ENCODE data around the gene CEP57L1.

DNA sequence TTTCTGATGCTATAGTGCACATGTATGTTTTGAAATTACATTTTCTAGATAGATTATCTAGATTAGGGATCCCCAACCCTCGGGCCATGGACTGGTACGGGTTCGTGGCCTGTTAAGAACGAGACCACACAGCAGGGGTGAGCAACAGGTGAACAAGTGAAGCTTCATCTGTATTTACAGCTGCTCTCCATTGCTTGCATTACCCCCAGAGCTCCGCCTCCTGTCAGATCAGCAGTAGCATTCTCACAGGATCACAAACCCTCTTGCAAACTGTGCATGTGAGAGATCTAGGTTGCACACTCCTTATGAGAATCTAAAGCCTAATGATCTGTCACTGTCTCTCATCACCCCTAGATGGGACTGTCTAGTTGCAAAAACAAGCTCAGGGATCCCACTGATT lies 10.4 kb downstream of the CEP57L1 start:
- TF ChIP-seq, protein P1, sequence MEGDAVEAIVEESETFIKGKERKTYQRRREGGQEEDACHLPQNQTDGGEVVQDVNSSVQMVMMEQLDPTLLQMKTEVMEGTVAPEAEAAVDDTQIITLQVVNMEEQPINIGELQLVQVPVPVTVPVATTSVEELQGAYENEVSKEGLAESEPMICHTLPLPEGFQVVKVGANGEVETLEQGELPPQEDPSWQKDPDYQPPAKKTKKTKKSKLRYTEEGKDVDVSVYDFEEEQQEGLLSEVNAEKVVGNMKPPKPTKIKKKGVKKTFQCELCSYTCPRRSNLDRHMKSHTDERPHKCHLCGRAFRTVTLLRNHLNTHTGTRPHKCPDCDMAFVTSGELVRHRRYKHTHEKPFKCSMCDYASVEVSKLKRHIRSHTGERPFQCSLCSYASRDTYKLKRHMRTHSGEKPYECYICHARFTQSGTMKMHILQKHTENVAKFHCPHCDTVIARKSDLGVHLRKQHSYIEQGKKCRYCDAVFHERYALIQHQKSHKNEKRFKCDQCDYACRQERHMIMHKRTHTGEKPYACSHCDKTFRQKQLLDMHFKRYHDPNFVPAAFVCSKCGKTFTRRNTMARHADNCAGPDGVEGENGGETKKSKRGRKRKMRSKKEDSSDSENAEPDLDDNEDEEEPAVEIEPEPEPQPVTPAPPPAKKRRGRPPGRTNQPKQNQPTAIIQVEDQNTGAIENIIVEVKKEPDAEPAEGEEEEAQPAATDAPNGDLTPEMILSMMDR (conservative IDR thresholded peaks at IDR 0.05 in 1 of 2, IDR thresholded peaks at IDR 0.05 in 1 of 2; ENCODE audit: low read depth in 1 of 2, low read length in 2 of 2) = no peak
- no peak for TF ChIP-seq EZH2 (IDR thresholded peaks at IDR 0.05; ENCODE audit: low read length, missing control alignments)

All from fibroblast of lung (primary cell).